ENCODE measurements around the gene CDC25C.

CDC25C gene

DNA sequence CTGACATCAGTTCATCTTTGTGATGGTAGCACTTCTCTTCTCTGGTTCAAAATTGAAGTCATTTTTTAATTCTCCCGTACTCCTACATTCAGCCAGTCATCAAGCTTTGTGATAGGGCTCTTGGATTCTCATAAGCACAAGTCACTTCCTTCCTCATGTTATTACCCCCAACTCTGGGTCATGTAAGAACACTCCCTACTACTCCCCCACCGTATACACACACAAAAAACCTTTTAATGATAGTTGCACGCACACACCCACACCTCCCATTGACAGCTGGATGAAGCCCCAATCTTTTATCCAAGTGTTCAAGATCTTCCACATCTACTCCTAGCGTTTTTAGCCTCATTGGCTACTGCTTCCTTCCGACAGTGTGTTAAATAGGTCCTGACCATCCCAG lies 37.7 kb upstream of the CDC25C start:
- TF ChIP-seq, protein P1, sequence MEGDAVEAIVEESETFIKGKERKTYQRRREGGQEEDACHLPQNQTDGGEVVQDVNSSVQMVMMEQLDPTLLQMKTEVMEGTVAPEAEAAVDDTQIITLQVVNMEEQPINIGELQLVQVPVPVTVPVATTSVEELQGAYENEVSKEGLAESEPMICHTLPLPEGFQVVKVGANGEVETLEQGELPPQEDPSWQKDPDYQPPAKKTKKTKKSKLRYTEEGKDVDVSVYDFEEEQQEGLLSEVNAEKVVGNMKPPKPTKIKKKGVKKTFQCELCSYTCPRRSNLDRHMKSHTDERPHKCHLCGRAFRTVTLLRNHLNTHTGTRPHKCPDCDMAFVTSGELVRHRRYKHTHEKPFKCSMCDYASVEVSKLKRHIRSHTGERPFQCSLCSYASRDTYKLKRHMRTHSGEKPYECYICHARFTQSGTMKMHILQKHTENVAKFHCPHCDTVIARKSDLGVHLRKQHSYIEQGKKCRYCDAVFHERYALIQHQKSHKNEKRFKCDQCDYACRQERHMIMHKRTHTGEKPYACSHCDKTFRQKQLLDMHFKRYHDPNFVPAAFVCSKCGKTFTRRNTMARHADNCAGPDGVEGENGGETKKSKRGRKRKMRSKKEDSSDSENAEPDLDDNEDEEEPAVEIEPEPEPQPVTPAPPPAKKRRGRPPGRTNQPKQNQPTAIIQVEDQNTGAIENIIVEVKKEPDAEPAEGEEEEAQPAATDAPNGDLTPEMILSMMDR (IDR thresholded peaks at IDR 0.05; ENCODE audit: low read depth, low read length), result no peak
- no peak for DNase-seq
- H3K4me1 ChIP-seq, result no peaks in the 10 kb centered on the region
- H3K4me3 ChIP-seq (ENCODE audit: low read depth, low read length), result no peak overlapping the region
- no peaks in the 10 kb centered on the region for H3K27me3 ChIP-seq
- no peaks in the 10 kb centered on the region for H3K9me3 ChIP-seq
- no peaks in the 10 kb centered on the region; the same call in none of the 2 replicates for H3K36me3 ChIP-seq

DNA sequence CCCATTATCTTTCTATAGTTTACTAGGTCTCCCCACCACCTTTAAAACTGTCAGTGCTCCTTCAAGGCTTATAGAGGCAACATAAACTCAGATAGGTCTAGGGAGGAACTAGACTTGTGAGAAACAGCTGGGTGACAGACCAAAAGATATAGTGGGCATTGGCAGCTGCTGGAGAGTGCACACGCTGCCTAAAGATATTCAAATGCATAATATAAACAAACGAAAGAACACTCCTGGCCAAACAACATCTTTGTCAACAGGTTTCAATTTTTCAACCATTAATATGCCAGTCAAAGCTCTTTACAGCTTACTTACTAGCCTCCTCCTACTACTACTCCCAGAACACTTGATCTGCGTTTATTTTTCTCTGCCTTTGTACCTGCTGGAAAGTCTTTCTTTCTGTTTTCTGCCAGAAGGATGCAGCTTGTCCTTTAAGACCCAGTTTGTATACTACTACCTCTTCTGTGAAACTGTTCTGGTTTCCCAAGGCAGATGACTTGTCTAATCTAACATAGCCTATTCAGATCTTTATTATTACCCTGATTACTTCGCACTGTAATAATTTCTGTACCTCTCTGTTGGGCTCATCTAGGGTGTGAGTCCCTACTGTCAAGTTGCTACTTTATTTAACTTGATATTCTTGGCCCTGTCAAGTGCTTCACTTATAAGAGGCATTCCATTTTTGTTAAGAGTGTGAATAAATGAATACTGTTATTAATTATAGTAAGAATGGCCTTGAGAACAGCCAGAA lies 35.2 kb upstream of the CDC25C start:
- H3K4me1 ChIP-seq, result no peaks in the 10 kb centered on the region
- H3K9me3 ChIP-seq, result no peaks in the 10 kb centered on the region
- H3K4me3 ChIP-seq (ENCODE audit: low read depth, low read length), result no peak overlapping the region
- no peak for DNase-seq
- H3K36me3 ChIP-seq, result no peaks in the 10 kb centered on the region; the same call in 1 of the 2 replicates
- TF ChIP-seq, protein P1 (IDR thresholded peaks at IDR 0.05; ENCODE audit: low read depth, low read length), result no peak
- no peaks in the 10 kb centered on the region for H3K27me3 ChIP-seq

DNA sequence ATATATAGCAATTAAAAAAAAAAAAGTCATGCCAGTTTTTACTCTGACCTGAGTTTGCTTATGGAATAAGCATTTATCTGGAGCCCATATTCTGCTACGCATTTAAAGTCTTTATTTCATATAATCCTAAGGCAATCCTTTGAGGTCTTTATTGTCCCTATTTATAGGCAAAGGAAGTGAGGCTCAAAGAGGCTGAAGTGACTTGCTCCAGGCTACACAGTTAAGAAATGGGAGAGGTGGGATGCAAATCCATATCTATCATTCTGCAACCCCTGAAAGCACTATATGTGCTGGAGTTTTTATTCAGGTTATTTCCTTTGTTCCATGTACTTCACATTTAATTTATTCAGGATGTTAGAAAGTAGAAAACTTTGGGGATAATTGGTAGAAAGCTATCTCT lies 33.0 kb upstream of the CDC25C start:
- Histone ChIP-seq H3K9me3 (no peaks in the 10 kb centered on the region), H3K27me3 (no peaks in the 10 kb centered on the region), H3K36me3 (no peaks in the 10 kb centered on the region; the same call in 1 of the 2 replicates), H3K4me1 (no peaks in the 10 kb centered on the region), H3K4me3 (ENCODE audit: low read depth, low read length) (no peak overlapping the region)
- TF ChIP-seq, protein P1 (IDR thresholded peaks at IDR 0.05; ENCODE audit: low read depth, low read length), result no peak
- DNase-seq, result no peak

DNA sequence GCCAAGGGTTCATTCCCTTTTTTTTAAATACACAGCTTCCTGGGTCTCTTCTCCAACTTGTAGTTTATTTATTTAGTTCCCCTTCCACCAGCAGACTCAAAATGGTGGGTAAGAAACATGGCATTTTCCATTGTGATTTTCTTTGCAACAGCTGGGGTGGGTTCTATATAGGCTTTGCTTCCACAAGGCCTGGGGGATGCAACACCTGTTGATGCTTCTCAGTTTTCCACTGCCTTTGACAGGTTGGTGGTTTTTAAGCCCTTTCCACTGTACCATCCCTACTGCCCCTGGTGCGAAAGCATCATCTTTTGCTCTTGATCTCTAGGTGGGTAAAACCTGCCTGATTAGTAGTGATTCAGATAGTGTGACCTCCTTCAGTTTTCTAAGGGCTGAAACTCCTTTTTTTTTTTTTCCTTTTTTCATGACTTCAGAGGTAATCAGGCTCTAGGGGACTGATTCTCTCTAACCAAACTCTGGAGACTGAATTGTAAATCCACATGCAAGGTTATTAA lies 29.4 kb upstream of the CDC25C start:
- TF ChIP-seq, protein P1 (IDR thresholded peaks at IDR 0.05; ENCODE audit: low read depth, low read length), result no peak

DNA sequence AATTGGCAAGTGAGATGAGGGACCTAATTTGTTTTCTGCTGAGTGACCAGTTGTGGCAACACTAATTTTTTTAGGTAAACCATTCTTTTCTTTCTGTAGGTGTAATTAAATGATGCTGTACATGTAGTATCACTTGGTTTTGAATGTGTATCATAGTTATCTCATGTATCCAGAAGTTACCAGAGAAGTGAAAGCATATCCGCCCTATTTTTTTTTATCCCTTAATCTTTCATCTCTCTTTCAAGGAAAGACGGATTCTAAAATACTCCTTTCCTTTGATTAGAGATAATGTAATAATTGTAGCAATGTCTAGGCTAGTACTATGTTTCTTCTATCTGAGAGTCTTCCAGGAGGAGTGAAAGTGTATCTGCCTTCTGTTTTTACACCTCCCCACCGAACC lies 28.0 kb upstream of the CDC25C start:
- H3K4me3 ChIP-seq (ENCODE audit: low read depth, low read length), result no peak overlapping the region
- TF ChIP-seq, protein P1 (IDR thresholded peaks at IDR 0.05; ENCODE audit: low read depth, low read length), result no peak
- H3K27me3 ChIP-seq, result no peaks in the 10 kb centered on the region
- H3K9me3 ChIP-seq, result no peaks in the 10 kb centered on the region
- H3K36me3 ChIP-seq, result no peaks in the 10 kb centered on the region; the same call in 1 of the 2 replicates
- peaks cover 3% of the 10 kb centered on the region for H3K4me1 ChIP-seq
- DNase-seq, result no peak

More for the DNA sequence above, 29.4 kb upstream of the CDC25C start:
- H3K4me3 ChIP-seq (ENCODE audit: low read depth, low read length), result no peak overlapping the region
- H3K27me3 ChIP-seq, result no peaks in the 10 kb centered on the region
- H3K4me1 ChIP-seq, result no peaks in the 10 kb centered on the region
- no peak for DNase-seq
- H3K9me3 ChIP-seq, result no peaks in the 10 kb centered on the region
- no peaks in the 10 kb centered on the region; the same call in 1 of the 2 replicates for H3K36me3 ChIP-seq

DNA sequence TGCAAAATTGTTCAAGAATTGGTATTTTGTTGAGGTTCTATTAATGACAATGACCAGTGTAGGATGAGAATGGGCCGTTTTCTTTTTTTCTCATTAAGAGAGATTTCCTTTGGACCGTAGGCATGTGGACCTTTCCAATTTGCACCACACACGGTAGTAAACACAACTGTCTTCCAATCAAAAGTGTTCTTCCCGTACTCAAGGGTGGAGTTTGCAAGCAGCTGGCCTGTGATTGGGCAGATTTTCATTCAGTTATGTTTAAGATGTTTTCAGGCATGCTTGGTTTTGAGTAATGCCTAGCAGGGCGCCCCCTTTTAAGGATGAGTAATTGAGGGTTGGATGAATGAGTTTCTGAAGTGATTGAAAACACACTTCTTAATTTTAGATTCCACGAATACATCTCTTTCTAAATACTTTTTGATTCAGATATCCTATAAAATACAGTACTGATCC lies 23.3 kb upstream of the CDC25C start:
- H3K36me3 ChIP-seq, result no peaks in the 10 kb centered on the region
- H3K4me1 ChIP-seq, result peaks cover 10% of the 10 kb centered on the region
- peak overlapping the region; percentile 84; the same call in 1 of the 2 replicates for H3K4me3 ChIP-seq (ENCODE audit: low read depth, low read length)
- H3K27me3 ChIP-seq, result no peaks in the 10 kb centered on the region
- peak; percentile 39 for DNase-seq
- no peaks in the 10 kb centered on the region for H3K9me3 ChIP-seq
- TF ChIP-seq, protein P1 (IDR thresholded peaks at IDR 0.05; ENCODE audit: low read depth, low read length), result no peak

Data from BE2C (cell line).